Adipose tissue (tissue), 3 donors: ENCODE data around the gene PTPN9. TPM values are rescaled to one million over a fixed set of nuclear protein-coding genes. Genes with fewer than 3 reads are reported as not detected.
A peak's percentile ranks its signal among the peaks of the same experiment; 100 is the strongest.

Experiments
- H3K27ac ChIP-seq: one replicate; pipeline ENCODE4 v1.5.1; 2013; ENCODE audit warnings: low read depth, low read length
- WGBS, 3 donors: extraction: QIAGEN DNeasy Blood & Tissue Kit; methylation state at CpG; one replicate each; pipeline ENCODE4 v1.1.7; 2013; 5-methylcytosine and 5-hydroxymethylcytosine counted together
- polyA plus RNA-seq, 3 donors: library from polyadenylated mRNA; stranded (reverse); fragments of 200-250 nt; gene quantifications; one replicate each; pipeline ENCODE4 v1.2.3, GENCODE V29; 2013
- donor health status: healthy with polysubstance abuse.
- donor health status: Bipolar disorder and iron deficiency.
- donor health status: healthy.

PTPN9 gene
- polyA plus RNA-seq: 10 to 100 TPM in 1 of 3 donors, 1 to 10 TPM in 2; 5.9 to 10.5 (median 9.8) TPM

DNA sequence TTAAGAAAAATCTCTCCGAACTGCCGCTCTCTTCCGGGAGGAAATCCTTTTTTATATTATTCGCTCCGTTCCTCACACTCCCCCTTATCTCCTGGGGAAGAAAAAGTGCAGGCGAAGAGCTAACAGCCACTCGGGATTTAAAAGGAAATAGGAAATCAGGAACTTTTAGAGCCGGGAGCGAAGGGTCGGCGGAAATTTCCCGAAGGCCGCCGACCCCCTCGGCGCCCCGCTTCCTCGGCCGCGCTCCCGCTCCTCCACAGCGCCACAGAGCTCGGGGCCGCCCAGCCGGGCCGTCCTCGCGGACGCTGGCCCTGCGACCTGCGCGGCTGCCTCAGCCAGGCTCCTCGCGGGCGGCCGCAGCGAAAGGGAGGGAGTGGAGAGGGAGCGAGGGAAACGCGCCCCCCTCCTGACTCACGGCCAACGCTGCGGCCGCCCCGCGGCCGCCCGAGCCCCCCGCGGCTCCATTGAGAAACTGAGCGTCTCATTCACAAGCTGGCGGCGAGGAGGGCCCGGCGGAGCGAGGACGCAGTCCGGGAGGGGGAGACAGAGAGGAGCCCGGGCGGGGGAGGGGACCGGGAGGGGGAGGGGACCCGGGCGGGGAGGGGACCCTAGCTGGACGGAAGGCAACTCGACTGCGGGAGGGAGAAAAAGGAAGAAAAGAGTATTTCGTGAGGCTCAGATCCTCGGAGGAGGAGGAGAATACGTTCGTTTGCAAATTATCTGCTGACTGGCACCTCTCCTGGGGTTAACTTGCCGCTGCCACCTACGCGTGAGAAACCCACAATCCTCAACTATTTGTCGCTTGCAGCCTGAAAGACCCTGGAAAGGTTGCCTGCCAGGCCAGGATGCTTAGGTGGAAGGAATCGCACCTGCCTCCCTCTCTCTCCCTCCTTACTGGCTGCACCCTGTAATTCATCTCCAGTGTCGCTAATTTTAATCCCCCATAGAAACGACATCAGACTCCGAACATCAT is at the start of gene PTPN9:
Gene PTPN9, minus strand, starts transcription at position 368 of the 973 bp plus-strand sequence. CDS start 539 bp downstream, outside the sequence.
- peak within 1 kb of the TSS; percentile 17 for H3K27ac ChIP-seq
- 1 to 2% (median 1%) methylated on average over 60 to 77 of the region's 78 CpGs for WGBS, 3 donors

DNA sequence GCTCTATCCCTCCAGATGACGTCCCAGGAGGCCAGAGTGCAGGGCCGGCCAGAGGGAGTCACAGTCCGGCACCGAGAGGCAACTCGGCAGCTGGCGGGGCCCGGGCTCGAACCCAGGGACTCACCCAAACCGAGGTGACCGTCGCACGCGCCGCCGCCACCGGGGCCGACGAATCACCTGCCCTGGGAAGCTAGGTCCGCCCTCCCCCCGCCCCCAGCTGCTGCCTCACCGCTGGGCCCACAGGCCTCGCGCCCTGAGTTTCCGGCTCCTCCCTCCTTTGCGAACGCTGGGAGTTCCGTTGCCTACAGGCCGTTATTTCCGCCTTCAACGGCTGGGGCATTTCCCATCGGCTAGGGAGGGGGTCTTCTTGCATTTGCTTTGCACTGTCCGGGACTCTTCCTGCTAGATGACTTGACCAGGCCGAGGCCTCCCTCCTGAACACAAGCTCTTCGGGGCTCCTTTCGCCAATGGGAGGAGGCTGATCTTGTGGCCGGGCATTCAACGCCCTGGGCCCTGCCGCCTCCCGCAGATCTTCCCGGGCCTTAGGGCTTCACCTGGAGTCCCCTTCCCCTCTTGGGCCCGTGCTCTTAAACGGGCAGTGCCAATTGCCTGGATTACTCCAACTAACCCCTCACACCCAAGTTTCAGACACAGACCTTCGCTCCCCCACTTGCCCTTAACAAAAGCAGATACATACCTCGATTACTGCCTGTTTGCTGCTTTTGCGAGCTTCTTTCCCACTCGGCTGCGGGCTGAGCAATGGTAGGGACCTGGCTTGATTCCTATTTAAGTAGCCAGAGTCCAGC is 46.6 kb upstream of the PTPN9 start, which contains the start of gene SNUPN:
Gene SNUPN, minus strand, starts transcription at position 184 of the 806 bp plus-strand sequence. CDS start 4,674 bp downstream, outside the sequence.
- WGBS, 3 donors: 1 to 2% (median 1%) methylated on average over 40 to 47 of the region's 47 CpGs

DNA sequence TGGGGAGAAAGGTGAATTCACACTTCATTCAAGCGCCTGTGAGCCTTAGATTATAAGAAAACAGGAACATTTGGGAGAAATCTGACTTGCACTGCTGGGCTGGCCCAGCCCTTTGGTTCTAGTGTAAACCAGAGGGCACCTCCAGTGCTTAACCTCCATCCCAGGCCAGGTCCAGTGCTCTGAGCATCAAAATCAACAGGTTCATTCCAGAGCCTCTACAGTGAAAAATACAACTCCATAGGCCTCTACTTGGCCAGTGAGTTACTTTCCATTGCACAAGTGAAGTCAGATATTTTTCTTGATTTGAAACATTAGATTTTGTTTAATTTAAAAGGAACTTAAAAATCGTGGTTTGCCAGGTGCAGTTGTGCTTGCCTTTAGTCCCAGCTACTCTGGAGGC is 43.4 kb upstream of the PTPN9 start:
- WGBS, 3 donors: 70 to 77% (median 76%) methylated on average over 2 of the region's 2 CpGs
- H3K27ac ChIP-seq: no peak overlapping the region

More for the DNA sequence above, 46.6 kb upstream of the PTPN9 start, which contains the start of gene SNUPN:
- H3K27ac ChIP-seq: peak within 1 kb of the TSS; percentile 87

DNA sequence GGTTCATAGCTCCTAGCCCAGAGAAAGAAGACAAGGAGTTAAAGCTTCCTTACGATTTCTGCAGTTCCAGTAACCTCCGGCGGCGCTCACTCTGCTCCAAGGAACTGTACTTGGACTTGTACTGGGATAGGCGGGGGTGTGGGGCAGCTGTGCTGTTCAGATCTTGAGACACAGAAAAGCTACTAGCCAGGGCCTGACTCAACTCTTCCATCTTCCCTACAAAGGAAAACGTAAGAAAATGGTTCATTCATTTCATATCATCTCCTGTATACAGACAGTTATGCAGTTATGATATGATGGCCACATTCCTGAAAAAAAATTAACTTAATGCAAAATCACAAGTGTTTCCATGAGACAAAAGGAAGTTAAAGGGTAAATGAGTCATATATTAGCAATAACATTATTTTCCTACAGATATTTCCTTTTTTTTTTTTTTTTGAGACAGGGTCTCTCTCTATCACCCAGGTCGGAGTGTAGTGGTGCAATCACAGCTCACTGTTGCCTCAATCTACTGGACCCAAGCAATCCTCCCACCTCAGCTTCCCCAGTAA is 41.8 kb upstream of the PTPN9 start:
- no peak overlapping the region for H3K27ac ChIP-seq
- 19 to 58% (median 25%) methylated on average over 7 of the region's 7 CpGs for WGBS, 3 donors

DNA sequence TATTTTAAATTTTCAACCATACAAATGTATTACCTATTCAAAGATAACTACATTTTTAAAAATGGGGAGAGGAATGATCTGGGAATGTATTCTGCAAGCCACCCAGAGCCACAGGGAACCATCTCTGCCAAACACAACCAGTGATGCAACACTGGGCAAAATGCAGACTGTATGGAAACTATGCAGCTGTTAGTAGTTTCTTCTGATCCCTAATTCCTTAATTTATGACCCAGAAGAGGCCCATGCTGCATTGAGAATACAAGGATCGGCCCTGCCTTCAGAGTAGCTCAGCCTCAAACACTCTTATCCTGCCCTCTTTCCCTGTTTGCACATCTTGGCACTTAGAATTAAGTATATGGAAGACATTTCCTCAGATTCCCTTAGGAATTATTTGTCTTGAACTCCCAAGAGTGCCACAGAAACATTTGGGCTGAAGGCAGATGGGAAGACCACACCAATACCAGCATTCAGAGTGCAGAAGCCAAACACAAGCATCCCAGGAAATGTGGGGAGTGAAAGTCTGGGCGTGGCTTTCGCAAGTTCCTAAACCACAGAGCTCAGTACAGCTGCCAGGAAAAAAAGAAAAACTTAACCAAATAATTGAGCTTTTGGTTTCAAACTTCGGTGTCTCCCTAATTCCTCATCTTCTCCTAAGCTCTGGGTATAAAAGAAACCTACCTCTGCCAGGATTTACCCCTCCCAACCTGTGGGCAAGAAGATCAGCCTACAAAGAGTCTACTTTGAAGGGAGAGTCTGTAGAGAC is 41.1 kb upstream of the PTPN9 start:
- H3K27ac ChIP-seq: no peak overlapping the region
- WGBS, 3 donors: 20 to 57% (median 21%) methylated on average over 4 of the region's 4 CpGs

DNA sequence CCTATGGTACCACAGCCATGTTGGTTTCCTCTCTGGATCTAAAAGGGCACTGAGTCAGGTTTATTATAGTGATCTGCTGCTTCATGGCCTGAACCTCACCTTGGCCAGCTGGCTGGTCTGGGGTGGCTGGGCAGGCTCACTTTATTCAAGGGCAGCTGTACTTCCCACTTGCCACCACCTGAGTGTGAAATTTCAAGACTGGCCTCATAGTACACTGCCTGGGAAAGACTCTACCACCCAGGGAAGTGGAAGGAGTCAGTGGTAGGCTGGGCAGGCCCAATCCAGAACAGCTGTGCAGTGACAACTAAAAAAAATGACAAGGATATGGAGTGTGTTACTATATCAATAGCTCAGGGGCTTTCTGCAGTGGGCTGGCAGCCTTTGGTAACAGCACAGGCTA is 37.7 kb upstream of the PTPN9 start:
- H3K27ac ChIP-seq: no peak overlapping the region

DNA sequence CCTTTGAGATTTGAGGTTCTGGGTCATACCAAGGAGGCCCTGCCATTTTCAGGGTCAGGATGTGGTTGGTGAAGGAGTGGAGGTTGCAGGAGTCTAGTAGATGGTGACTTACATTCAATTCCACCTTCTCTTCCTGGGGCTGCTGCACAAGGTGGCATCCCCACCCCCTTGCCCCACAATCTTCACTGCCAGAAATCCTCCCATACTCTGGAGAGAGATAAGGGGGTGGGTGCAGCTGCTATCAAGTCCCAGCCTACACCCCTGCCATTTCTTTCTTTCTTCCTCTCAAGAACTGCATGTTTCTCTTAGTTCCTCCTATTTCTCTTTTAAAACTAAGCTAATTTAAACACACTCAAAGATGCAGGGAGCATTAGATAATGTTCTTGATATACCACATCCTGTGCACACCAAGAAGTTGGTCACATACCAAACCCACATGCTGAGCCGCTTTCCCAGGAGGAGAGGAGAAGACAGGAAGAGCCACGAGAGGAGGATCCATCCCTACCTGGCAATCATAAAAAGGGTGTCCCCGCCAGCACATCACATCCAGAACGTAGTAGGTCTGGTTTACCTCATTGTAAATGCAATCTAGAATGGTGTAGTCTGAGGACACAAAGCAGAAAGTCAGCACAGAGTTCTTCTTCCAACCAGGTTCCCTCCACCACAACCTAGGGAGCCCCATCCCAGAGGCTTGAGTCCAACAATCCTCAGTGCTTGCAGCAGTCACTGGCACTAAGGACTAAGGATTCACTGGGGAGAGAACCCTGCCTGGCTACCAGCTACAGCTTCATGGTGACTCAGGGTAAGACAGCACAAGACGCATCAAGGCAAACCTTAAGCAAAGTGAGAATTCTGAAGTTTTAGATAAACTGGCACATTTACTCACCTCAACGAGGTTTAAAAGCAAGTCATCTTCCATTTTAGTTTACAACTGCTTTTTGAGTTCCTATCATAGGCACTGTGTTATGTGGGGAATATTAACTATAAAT is 27.9 kb upstream of the PTPN9 start:
- H3K27ac ChIP-seq: peak overlapping the region; percentile 6
- 60 to 88% (median 64%) methylated on average over 6 of the region's 6 CpGs for WGBS, 3 donors

DNA sequence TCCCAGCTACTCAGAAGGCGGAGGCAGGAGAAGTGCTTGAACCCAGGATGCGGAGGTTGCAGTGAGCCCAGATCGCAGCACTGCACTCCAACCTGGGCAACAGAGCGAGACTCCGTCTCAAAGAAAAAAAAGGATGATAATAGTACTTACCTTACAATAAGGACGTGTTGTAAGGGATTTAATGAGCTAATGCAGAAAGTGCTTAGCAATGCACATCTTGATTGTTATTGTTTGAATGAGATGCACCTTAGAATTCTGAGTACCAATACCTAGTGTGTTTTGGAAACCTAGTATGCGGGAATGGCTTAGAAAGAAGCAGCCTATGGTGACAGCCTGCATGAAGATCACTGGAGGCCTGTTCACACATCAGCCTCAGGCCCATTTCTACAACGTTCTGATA is 26.9 kb upstream of the PTPN9 start:
- WGBS, 3 donors: 91 to 94% (median 94%) methylated on average over 8 of the region's 8 CpGs

DNA sequence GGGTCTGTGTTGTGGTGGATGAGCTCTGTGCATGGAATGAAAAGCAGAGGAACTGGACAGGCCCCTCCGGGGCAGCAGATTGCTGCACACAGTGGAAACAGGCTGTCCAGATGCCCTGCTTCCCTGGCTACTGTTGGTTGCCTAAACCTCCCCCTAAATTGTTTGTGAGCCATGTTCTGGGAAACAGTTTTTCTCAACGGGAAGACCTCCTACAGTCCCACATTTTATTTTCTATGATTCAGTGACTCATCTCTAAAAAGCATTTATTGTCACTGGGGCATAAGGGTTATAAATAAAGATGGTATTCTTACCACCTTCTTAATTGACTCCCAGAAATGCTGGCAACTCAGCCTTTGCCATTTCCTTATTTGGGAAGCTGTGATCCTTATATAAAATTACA is 20.3 kb upstream of the PTPN9 start:
- H3K27ac ChIP-seq: no peak overlapping the region
- WGBS, 3 donors: 58 to 73% (median 66%) methylated on average over 2 of the region's 2 CpGs

More for the DNA sequence above, 26.9 kb upstream of the PTPN9 start:
- H3K27ac ChIP-seq: no peak overlapping the region

DNA sequence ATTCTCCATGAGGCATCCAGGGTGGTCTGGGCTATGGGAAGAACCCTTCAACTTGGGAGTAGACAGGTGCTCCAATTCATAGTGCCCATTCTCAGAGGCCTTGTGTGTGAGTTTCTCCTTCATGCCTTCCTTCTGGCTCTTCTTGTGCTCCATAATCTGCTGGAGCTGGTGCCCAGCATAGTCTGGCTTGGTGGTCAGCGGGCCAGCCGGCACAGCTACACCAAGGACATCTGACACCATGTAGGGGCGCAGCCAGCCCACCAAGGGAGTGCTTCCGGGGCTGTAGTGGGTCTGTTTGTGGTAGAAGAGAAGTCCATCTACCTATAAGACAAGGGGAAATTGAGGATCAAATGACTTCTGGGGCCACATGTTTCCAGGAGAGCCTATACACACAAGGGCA is 19.2 kb upstream of the PTPN9 start:
- WGBS, 3 donors: 92 to 99% (median 94%) methylated on average over 4 of the region's 4 CpGs
- H3K27ac ChIP-seq: no peak overlapping the region

DNA sequence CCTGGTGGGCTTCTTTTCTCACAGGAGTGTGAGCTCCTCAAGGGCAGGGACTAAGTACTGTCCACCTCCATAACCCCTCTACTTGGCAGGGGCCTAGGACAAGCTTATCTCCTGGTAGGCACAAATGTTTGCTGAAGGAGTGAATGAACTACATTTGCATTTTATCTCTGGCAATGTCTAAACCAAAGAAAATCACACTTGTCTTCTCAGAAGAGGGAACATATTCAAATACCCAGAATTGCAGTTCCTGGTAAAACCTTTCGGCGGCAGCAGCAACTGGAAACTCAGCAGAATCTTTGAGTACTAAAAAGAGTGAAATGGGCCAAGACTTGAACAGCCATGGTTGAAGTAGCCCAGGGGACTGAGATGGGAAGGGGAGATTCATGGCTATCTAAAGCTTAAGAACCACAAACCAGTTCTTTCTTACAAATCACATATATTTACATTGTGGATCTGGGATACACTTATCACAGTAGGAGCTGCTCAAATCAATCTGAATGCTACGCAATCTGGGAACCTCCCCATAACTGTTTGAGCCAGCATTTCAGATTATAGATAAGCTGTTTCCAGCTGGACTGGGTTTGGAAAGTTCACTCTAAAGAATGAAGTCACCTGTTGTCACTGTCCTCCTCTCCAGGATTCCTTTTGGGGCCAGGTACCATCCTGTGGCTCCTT is 18.7 kb upstream of the PTPN9 start:
- WGBS, 3 donors: 39 to 68% (median 59%) methylated on average over 3 of the region's 3 CpGs
- H3K27ac ChIP-seq: no peak overlapping the region

DNA sequence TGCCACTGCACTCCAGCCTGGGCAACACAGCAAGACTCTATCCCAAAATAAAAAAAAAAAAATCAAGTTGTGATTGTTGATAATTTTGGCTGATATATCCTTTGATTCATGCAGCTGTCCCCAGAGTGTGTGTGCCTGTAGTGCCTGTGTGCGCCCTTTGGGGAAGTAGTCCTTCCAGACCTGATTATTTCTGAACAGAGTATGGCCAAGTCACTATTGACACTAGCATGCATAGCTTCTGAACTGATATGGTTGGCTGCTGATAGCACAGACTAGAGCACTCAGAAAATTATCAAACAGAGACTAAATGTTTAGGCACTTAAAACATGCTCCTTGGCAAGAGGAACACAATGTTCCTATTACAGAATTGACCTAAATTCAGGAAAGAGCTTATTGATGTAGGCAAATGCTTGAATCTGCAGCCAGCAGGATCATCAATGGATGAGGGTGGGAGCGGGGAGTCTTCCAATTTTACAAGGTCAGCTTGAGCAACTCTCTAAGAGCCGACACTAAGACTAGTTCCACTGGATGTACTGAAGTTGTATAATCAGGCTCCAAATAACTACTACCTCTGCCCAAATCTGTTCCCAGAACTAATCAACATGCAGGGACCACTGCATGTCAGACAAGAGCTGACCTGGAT is 17.7 kb upstream of the PTPN9 start:
- H3K27ac ChIP-seq: no peak overlapping the region
- WGBS, 3 donors: 86 to 91% (median 89%) methylated on average over 3 of the region's 3 CpGs

DNA sequence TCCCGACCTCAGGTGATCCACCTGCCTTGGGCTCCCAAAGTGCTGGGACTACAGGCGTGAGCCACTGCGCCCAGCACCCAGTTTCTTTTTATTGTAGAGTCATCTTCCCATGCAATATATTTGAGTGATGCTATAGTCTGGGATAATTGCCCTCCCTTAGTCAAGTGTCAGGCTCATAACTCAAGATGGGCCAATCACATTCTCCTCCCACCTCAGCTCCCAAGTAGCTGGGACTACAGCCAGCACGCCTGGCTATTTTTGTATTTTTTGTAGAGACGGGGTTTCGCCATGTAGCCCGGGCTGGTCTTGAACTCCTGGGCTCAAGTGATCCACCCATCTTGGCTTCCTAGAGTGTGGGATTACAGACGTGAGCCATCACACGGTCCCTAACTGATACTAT is 15.2 kb upstream of the PTPN9 start:
- 85 to 91% (median 89%) methylated on average over 9 of the region's 9 CpGs for WGBS, 3 donors

DNA sequence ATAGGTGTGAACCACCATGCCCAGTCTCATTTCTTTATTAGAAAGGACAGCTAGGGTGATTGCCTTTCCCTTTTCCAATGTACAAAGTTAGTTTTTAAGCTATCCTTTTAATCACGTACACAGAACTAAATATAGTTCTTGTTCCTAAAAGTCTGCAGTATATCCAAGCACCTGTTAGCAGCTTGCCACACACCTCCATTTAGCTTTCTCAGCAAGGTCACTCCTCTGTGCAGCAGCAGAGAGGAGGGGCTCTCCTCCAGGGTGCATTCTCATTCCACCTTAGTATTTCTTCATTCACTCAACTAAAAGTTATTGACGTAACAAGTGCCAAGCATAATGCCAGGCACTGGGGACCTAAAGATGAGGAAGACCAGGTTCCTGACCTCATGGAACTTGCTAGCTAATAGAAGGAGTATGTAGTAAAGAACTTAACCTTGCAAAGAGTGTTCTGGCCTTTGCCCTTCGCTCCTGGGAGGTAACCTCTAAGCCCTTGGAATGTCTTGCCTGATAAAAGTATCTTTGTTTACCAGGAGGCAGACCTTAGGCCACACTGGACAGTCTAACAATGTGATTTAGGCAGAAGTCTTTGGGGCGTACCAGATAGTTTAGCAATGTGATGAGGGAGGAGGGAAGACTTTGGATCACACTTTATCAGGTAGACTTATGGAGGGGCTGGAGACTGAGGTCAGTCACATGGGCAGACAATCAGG is 12.7 kb upstream of the PTPN9 start:
- no peak overlapping the region for H3K27ac ChIP-seq
- WGBS, 3 donors: 71 to 94% (median 94%) methylated on average over 4 of the region's 4 CpGs

More for the DNA sequence above, 15.2 kb upstream of the PTPN9 start:
- H3K27ac ChIP-seq: no peak overlapping the region

DNA sequence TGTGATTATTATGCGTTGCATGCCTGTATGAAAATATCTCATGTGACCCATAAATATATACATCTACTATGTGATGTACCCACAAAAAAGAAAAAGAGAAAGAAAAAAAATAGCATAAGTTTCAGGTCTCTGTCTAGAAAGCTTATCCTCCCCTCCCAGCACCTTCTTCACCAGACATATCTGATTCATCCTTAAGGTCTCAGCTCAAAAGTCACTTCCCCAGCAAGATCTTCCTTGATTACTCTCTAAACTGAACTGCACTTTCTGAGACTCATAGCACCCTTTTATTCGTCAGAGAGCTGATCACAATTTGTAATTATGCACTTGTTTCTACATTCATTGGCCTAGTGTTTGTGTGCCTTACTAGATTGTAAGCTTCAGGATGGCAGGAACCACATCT is 11.1 kb upstream of the PTPN9 start:
- WGBS, 3 donors: 92 to 95% (median 92%) methylated on average over 2 of the region's 2 CpGs

More for the DNA sequence above, 11.1 kb upstream of the PTPN9 start:
- H3K27ac ChIP-seq: no peak overlapping the region
